Femur (tissue), 1 donor: ENCODE results near the gene MXD4.
A peak's percentile ranks its signal among the peaks of the same experiment; 100 is the strongest.

Experiments
- DNase-seq: peaks from one replicate; pipeline ENCODE4 v3.0.0-alpha.2; 2017

The MXD4 gene

GRCh38 chr4:2261110-2261852 lies 628 bp downstream of the MXD4 start:
- DNase-seq = peak; percentile 60

- peak; percentile 32 for DNase-seq
Observed at GRCh38 chr4:2260344-2261109, 1.4 kb downstream of the MXD4 start.

- DNase-seq = peak; percentile 17
Observed at GRCh38 chr4:2259541-2260343, 2.2 kb downstream of the MXD4 start.

- DNase-seq = no peak
Observed at GRCh38 chr4:2259036-2259540, 2.8 kb downstream of the MXD4 start.

GRCh38 chr4:2258091-2259035 lies 3.5 kb downstream of the MXD4 start:
- peak; percentile 23 for DNase-seq

- peak; percentile 19 for DNase-seq
Observed at GRCh38 chr4:2257361-2258081, 4.4 kb downstream of the MXD4 start.

GRCh38 chr4:2256781-2257191 lies 5.1 kb downstream of the MXD4 start:
- DNase-seq = peak; percentile 25

GRCh38 chr4:2256156-2256731 lies 5.7 kb downstream of the MXD4 start:
- peak; percentile 60 for DNase-seq

- peak; percentile 59 for DNase-seq
Observed at GRCh38 chr4:2255501-2256155, 6.3 kb downstream of the MXD4 start.

GRCh38 chr4:2254665-2255500 lies 7.0 kb downstream of the MXD4 start:
- peak; percentile 19 for DNase-seq

GRCh38 chr4:2253160-2254084 lies 8.5 kb downstream of the MXD4 start:
- DNase-seq = peak; percentile 17

- no peak for DNase-seq
Observed at GRCh38 chr4:2252530-2253091, 9.3 kb downstream of the MXD4 start.

- DNase-seq = no peak
Observed at GRCh38 chr4:2251795-2252529, 9.9 kb downstream of the MXD4 start.

GRCh38 chr4:2251073-2251794 lies 10.7 kb downstream of the MXD4 start:
- peak; percentile 17 for DNase-seq

- DNase-seq = no peak
Observed at GRCh38 chr4:2250357-2251072, 11.4 kb downstream of the MXD4 start.
